ENCODE data around the gene CLSTN3.

CLSTN3 gene

GRCh38 chr12:7145671-7146070, 15.5 kb downstream of the CLSTN3 start:
- H3K4me3 ChIP-seq (ENCODE audit: control insufficient read depth, low read depth, low read length): no peak overlapping the region
- no peak for DNase-seq (ENCODE audit: low read depth)
- TF ChIP-seq CTCF (IDR thresholded peaks at IDR 0.05; ENCODE audit: control insufficient read depth, insufficient read depth, low read depth, low read length, missing control alignments): no peak

- no peak for DNase-seq (ENCODE audit: low read depth)
- TF ChIP-seq CTCF (IDR thresholded peaks at IDR 0.05; ENCODE audit: control insufficient read depth, insufficient read depth, low read depth, low read length, missing control alignments): no peak
- no peak overlapping the region for H3K4me3 ChIP-seq (ENCODE audit: control insufficient read depth, low read depth, low read length)
Measured at GRCh38 chr12:7146228-7146627, 16.1 kb downstream of the CLSTN3 start.

GRCh38 chr12:7146906-7147305, 16.7 kb downstream of the CLSTN3 start:
- no peak overlapping the region for H3K4me3 ChIP-seq (ENCODE audit: control insufficient read depth, low read depth, low read length)
- DNase-seq (ENCODE audit: low read depth): no peak
- no peak for TF ChIP-seq CTCF (IDR thresholded peaks at IDR 0.05; ENCODE audit: control insufficient read depth, insufficient read depth, low read depth, low read length, missing control alignments)

GRCh38 chr12:7150356-7150755, 20.2 kb downstream of the CLSTN3 start:
- DNase-seq (ENCODE audit: low read depth): no peak
- no peak overlapping the region for H3K4me3 ChIP-seq (ENCODE audit: control insufficient read depth, low read depth, low read length)
- TF ChIP-seq CTCF (IDR thresholded peaks at IDR 0.05; ENCODE audit: control insufficient read depth, insufficient read depth, low read depth, low read length, missing control alignments): no peak

- no peak overlapping the region for H3K4me3 ChIP-seq (ENCODE audit: control insufficient read depth, low read depth, low read length)
- TF ChIP-seq CTCF (IDR thresholded peaks at IDR 0.05; ENCODE audit: control insufficient read depth, insufficient read depth, low read depth, low read length, missing control alignments): no peak
- DNase-seq (ENCODE audit: low read depth): no peak
Measured at GRCh38 chr12:7150841-7151240, 20.7 kb downstream of the CLSTN3 start.

DNA sequence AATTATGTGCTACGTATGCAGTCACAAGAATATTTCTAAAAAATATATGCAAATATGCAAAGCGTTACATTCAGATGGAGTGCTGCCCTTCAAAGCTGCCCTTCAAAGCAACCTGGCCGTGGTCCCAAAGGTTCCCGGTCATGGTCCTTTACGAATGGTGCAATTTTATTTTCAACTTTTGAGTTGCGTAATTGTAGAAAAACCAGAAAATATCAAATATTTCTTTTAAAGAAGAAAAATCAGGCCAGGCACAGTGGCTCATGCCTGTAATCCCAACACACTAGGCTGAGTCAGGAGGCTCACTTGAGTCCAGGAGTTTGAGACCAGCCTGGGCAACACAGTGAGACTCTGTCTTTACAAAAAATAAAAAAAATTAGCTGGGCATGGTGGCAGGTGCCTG, 21.4 kb downstream of the CLSTN3 start:
- no peak overlapping the region for H3K4me3 ChIP-seq (ENCODE audit: control insufficient read depth, low read depth, low read length)
- TF ChIP-seq CTCF (IDR thresholded peaks at IDR 0.05; ENCODE audit: control insufficient read depth, insufficient read depth, low read depth, low read length, missing control alignments): no peak
- no peak for DNase-seq (ENCODE audit: low read depth)

- H3K4me3 ChIP-seq (ENCODE audit: control insufficient read depth, low read depth, low read length): no peak overlapping the region
- DNase-seq (ENCODE audit: low read depth): no peak
- TF ChIP-seq CTCF (IDR thresholded peaks at IDR 0.05; ENCODE audit: control insufficient read depth, insufficient read depth, low read depth, low read length, missing control alignments): no peak
Measured at GRCh38 chr12:7152818-7153217, 22.6 kb downstream of the CLSTN3 start.
